ENCODE measurements around the gene GRIFIN.

The GRIFIN gene

DNA sequence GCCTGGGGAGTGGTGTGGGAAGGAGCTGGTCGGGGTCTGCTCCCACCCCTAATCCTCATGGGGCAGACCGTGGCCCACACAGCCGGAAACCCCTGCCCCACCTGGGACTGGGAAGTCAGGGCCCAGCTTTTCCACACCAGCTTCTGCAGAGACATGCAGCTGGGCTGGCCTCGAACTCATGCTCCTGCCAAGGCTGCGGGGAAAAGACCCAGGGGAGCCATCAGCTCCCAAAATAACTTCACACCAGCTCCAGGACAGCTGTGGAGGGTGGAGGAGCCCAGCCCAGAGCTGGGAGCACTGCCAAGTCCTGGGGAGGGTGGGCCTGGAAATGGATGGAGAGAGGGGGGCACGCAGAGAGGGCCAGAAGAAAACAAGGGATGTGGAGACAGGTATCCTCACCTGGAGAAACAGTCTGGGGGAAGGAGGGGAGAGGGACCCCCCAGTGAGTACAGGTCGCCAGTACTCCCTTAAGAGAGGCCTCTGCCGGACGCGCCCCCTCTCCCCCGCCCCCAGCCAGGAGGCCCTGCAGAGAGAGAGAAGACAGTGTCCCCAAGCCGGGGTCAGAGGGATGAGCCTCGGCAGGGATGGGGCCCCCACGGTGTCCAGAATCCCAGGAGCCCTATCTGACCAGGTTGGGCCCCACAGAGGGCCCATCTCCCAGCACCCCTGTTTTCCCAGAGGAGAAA is 11.5 kb upstream of the GRIFIN start:
- no peak for DNase-seq (ENCODE audit: low read depth, low spot score)
- ChIA-PET POLR2A (no interaction called here), CTCF (interaction anchor here (0.7 to 2.2 kb wide), 4 partner anchors 9 to 192 kb away, joined by 3 to 10 read pairs (median 4); no protein-coding TSS in a partner anchor)
- no peak for TF ChIP-seq CTCF (IDR thresholded peaks at IDR 0.05; ENCODE audit: insufficient read depth, low read length, missing control alignments)
- H3K4me3 ChIP-seq (ENCODE audit: low read depth, low read length), result no peak overlapping the region

DNA sequence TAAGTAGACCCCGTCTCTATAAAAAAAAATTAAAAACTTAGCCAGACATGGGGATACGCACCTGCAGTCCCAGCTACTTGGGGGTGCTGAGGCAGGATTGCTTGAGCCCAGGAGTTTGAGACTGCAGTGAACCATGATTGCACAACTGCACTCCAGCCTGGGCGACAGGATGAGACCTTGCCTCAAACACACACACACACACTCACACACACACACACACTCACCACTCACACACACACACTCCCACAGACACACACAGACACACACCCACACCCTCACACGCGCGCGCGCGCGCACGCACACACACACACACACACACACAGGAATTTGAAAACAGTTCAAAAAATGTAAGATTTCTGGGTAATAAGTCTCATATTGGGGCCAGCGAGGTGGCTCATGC is 8.7 kb upstream of the GRIFIN start:
- ChIA-PET POLR2A (no interaction called here), CTCF (interaction anchor here (2.8 kb wide), 1 partner anchor 15 kb away, joined by 18 read pairs; no protein-coding TSS in a partner anchor)
- DNase-seq (ENCODE audit: low read depth, low spot score), result no peak
- no peak overlapping the region for H3K4me3 ChIP-seq (ENCODE audit: low read depth, low read length)
- TF ChIP-seq CTCF (IDR thresholded peaks at IDR 0.05; ENCODE audit: insufficient read depth, low read length, missing control alignments), result no peak

DNA sequence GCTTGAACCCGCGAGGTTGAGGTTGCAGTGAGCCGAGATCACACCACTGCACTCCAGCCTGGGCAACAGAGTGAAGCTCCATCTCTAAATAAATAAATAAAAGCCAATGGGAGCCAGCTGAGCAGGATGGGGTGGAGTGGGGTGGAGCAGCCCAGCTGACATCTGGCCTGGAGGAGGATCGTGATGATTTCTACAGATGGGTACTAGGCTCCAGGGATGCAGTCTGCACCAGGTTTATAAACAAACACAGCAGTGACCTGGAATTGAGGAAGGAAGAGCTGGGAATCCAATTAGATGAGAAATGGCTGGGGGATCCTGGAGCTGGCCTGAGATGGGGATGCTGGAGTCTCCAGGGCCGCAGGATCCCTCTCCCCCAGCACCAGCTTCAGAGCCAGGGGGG is 7.3 kb upstream of the GRIFIN start:
- no peak overlapping the region for H3K4me3 ChIP-seq (ENCODE audit: low read depth, low read length)
- no peak for TF ChIP-seq CTCF (IDR thresholded peaks at IDR 0.05; ENCODE audit: insufficient read depth, low read length, missing control alignments)
- CTCF ChIA-PET, result interaction anchor here (2.8 kb wide), 1 partner anchor 14 kb away, joined by 18 read pairs; no protein-coding TSS in a partner anchor
- POLR2A ChIA-PET, result no interaction called here
- DNase-seq (ENCODE audit: low read depth, low spot score), result no peak

DNA sequence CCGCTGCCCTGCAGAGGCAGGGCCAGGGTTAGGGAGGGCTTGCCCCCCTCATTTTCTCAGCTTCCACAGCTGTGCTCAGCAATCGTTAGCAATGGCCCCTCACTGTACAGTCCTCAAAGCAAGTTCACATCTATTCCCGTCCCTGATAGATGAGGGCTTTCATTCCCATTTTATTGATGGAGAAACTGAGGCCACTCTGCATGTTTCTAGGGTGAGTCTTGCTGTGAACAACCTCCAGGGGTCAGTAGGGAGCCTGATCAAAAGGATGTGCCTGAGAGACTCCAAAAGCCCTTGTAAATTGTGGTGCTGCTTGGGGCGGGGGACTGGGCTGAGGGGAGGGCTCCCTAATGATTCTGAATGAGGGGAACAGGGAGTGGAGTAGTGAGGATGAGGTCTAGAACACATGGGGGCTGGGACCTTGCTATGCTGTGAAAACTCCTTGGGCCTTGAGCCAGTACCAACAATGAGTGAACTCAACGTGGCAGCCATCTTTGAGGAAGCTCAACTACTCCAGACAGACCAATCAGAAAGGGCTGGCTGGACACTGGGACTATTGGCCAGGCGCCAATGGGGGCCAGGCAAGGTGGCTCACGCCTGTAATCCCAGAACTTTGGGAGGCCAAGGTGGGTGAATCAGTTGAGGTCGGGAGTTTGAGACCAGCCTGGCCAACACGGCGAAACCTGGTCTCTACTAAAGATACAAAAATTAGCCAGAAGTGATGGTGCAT is 6.7 kb upstream of the GRIFIN start:
- ChIA-PET CTCF (interaction anchor here (2.8 kb wide), 1 partner anchor 13 kb away, joined by 18 read pairs; no protein-coding TSS in a partner anchor), POLR2A (no interaction called here)
- no peak for TF ChIP-seq CTCF (IDR thresholded peaks at IDR 0.05; ENCODE audit: insufficient read depth, low read length, missing control alignments)
- DNase-seq (ENCODE audit: low read depth, low spot score), result no peak
- no peak overlapping the region for H3K4me3 ChIP-seq (ENCODE audit: low read depth, low read length)

GRCh38 chr7:2481195-2481594 is 5.0 kb upstream of the GRIFIN start:
- POLR2A ChIA-PET, result no interaction called here
- TF ChIP-seq CTCF (IDR thresholded peaks at IDR 0.05; ENCODE audit: insufficient read depth, low read length, missing control alignments), result no peak
- CTCF ChIA-PET, result interaction anchor here (1.7 to 2.9 kb wide), 2 partner anchors 11 to 16 kb away, joined by 6 to 25 read pairs; no protein-coding TSS in a partner anchor
- no peak overlapping the region for H3K4me3 ChIP-seq (ENCODE audit: low read depth, low read length)
- no peak for DNase-seq (ENCODE audit: low read depth, low spot score)

GRCh38 chr7:2480070-2480408 is 3.8 kb upstream of the GRIFIN start:
- POLR2A ChIA-PET, result interaction anchor here (0.6 kb wide), 1 partner anchor 17 kb away, joined by 3 read pairs; no protein-coding TSS in a partner anchor
- H3K4me3 ChIP-seq (ENCODE audit: low read depth, low read length), result no peak overlapping the region
- no peak for DNase-seq (ENCODE audit: low read depth, low spot score)
- TF ChIP-seq CTCF (IDR thresholded peaks at IDR 0.05; ENCODE audit: insufficient read depth, low read length, missing control alignments), result no peak
- CTCF ChIA-PET, result interaction anchor here (0.8 to 2.9 kb wide), 7 partner anchors 10 to 201 kb away, joined by 3 to 25 read pairs (median 6); no protein-coding TSS in a partner anchor
